ENCODE results near the gene CD79A.

DNA sequence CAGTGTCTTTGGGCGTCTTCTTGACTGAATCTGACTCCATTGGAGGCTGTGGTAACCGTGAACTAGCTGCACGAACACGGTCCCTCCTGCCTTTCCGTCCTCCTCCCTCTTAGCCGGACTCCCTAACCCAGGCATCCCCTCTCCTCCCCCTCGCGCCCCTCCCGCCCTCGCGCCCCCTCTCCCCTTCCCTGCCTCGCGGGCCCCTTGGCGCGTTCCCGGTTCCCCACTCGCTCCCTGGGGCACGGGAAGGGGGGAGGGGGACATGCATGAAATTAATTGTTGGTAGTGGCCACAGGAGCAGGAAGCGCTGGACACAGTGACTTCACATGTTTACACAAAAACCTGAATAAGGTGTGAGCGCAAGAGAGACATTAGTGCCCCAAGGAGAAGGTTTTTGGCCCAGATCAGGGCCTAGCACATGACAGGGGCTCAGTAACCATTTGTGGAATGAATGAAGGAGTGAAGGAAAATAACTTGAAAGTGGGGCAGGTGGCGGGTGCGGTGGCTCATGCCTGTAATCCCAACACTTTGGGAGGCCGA, 32.0 kb upstream of the CD79A start:
- TF ChIP-seq, protein P1, sequence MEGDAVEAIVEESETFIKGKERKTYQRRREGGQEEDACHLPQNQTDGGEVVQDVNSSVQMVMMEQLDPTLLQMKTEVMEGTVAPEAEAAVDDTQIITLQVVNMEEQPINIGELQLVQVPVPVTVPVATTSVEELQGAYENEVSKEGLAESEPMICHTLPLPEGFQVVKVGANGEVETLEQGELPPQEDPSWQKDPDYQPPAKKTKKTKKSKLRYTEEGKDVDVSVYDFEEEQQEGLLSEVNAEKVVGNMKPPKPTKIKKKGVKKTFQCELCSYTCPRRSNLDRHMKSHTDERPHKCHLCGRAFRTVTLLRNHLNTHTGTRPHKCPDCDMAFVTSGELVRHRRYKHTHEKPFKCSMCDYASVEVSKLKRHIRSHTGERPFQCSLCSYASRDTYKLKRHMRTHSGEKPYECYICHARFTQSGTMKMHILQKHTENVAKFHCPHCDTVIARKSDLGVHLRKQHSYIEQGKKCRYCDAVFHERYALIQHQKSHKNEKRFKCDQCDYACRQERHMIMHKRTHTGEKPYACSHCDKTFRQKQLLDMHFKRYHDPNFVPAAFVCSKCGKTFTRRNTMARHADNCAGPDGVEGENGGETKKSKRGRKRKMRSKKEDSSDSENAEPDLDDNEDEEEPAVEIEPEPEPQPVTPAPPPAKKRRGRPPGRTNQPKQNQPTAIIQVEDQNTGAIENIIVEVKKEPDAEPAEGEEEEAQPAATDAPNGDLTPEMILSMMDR (IDR thresholded peaks at IDR 0.05) = no peak
- no peak for TF ChIP-seq POLR2A (IDR thresholded peaks at IDR 0.05)

All from heart left ventricle (tissue), 13 donors.